Middle frontal gyrus (tissue), 1 donor: Measurements from ENCODE around the gene SACS.
"Not testable (repeated sequence)": the region's sequence is repeated elsewhere in the genome, so short reads cannot be mapped to it uniquely, and the experiment has no call there.

Experiments used
- DNase-seq: peaks from one replicate; pipeline ENCODE4 v3.0.0-alpha.2; 2015; ENCODE audit warnings: low spot score; ENCODE audit errors: extremely low spot score

The SACS gene

GRCh38 chr13:23359882-23360281, 73.6 kb downstream of the SACS start:
- DNase-seq: no peak

- no peak for DNase-seq
Measured at GRCh38 chr13:23357349-23357748, 76.2 kb downstream of the SACS start.

- DNase-seq: no peak
Measured at GRCh38 chr13:23356368-23356767, 77.1 kb downstream of the SACS start.

- no peak for DNase-seq
Measured at GRCh38 chr13:23354520-23354919, 79.0 kb downstream of the SACS start.

GRCh38 chr13:23352161-23352560, 81.3 kb downstream of the SACS start:
- DNase-seq: no peak

GRCh38 chr13:23350009-23350408, 83.5 kb downstream of the SACS start:
- DNase-seq: no peak

- no peak for DNase-seq
Measured at GRCh38 chr13:23349161-23349897, 84.2 kb downstream of the SACS start.

- no peak for DNase-seq
Measured at GRCh38 chr13:23348262-23349127, 85.0 kb downstream of the SACS start.

GRCh38 chr13:23347601-23348000, 85.9 kb downstream of the SACS start:
- no peak for DNase-seq

- DNase-seq: no peak
Measured at GRCh38 chr13:23344931-23345595, 88.4 kb downstream of the SACS start.

GRCh38 chr13:23339225-23339624, 94.3 kb downstream of the SACS start:
- DNase-seq: no peak

GRCh38 chr13:23330356-23330755, 103.1 kb downstream of the SACS start:
- no peak for DNase-seq

GRCh38 chr13:23325191-23325590, 108.3 kb downstream of the SACS start:
- no peak for DNase-seq

- DNase-seq: no peak
Measured at GRCh38 chr13:23323946-23324709, 109.4 kb downstream of the SACS start.

- DNase-seq: no peak
Measured at GRCh38 chr13:23322353-23323336, 110.9 kb downstream of the SACS start.

GRCh38 chr13:23321535-23322241, 111.8 kb downstream of the SACS start:
- no peak for DNase-seq

GRCh38 chr13:23320926-23321534, 112.5 kb downstream of the SACS start:
- no peak for DNase-seq

- no peak for DNase-seq
Measured at GRCh38 chr13:23319883-23320224, 113.6 kb downstream of the SACS start.

- not testable (repeated sequence) for DNase-seq
Measured at GRCh38 chr13:23314837-23315236, 118.7 kb downstream of the SACS start.
